Activated T-cell treated with anti-CD3 and anti-CD28 coated beads, Interleukin-2, amount 50 U/mL, for 72 hours (primary cell): ENCODE data around the gene NRBF2. TPM values are rescaled to one million over a fixed set of nuclear protein-coding genes. Genes with fewer than 3 reads are reported as not detected.
A peak's percentile ranks its signal among the peaks of the same experiment; 100 is the strongest.
"Not testable (repeated sequence)": the region's sequence is repeated elsewhere in the genome, so short reads cannot be mapped to it uniquely, and the experiment has no call there.

Experiments
- ATAC-seq, 2 donors: fragments of 150-1000 bp; cut with Tn5 transposase; replicated peaks in 1 of 2; 2 replicates each; pipeline ENCODE4 v1.10.0; 2021; ENCODE audit warnings: moderate library complexity in 2 of 2, mild to moderate bottlenecking in 1 of 2
- DNase-seq, 2 donors: peaks; one replicate each; pipeline ENCODE4 v3.0.0; 2021 to 2022; ENCODE audit warnings: mixed read lengths in 1 of 2
- H3K27ac Mint-ChIP-seq: one replicate; pipeline ENCODE4 v1.8.0; 2022; ENCODE audit warnings: mild to moderate bottlenecking, moderate library complexity, mixed read lengths
- H3K27me3 Mint-ChIP-seq: one replicate; pipeline ENCODE4 v1.8.0; 2022; ENCODE audit warnings: low read depth, mixed read lengths
- H3K36me3 Mint-ChIP-seq, 2 donors: one replicate each; pipeline ENCODE4 v1.8.0; 2022; ENCODE audit warnings: mixed read lengths in 2 of 2, mild to moderate bottlenecking in 1 of 2; ENCODE audit not compliant: insufficient read depth in 2 of 2
- H3K4me1 Mint-ChIP-seq: one replicate; pipeline ENCODE4 v1.8.0; 2022; ENCODE audit warnings: low read depth, mixed read lengths
- H3K4me3 Mint-ChIP-seq, 2 donors: one replicate each; pipeline ENCODE4 v1.8.0; 2022; ENCODE audit warnings: mild to moderate bottlenecking in 2 of 2, mixed read lengths in 2 of 2, moderate library complexity in 2 of 2
- H3K9me3 Mint-ChIP-seq, 2 donors: one replicate each; pipeline ENCODE4 v1.8.0; 2022; ENCODE audit warnings: mixed read lengths in 2 of 2
- total RNA-seq, 2 donors: library from RNA; stranded (reverse); gene quantifications; one replicate each; pipeline ENCODE4 v1.2.3, GENCODE V29; 2022

The NRBF2 gene
- total RNA-seq, 2 donors from 2014 or later: 26.3 to 30.1 TPM

- DNase-seq (no peak), ATAC-seq (no peak)
- H3K27ac Mint-ChIP-seq: no peak overlapping the region
- no peak overlapping the region for H3K4me3 Mint-ChIP-seq
- peaks cover 6% of the 10 kb centered on the region for H3K27me3 Mint-ChIP-seq
- peaks cover 1 to 5% of the 10 kb centered on the region in 2 donors for H3K36me3 Mint-ChIP-seq
- H3K9me3 Mint-ChIP-seq: peaks cover 3 to 10% of the 10 kb centered on the region in 2 donors
- H3K4me1 Mint-ChIP-seq: peaks cover 14% of the 10 kb centered on the region
These were observed 3.2 kb upstream of the NRBF2 start for GRCh38 chr10:63129888-63130287.

GRCh38 chr10:63132651-63133055 lies 475 bp upstream of the NRBF2 start:
- DNase-seq: no peak
- peaks cover 39% of the 10 kb centered on the region for H3K4me1 Mint-ChIP-seq
- H3K9me3 Mint-ChIP-seq: peaks cover 3 to 10% of the 10 kb centered on the region in 2 donors
- peaks cover 6% of the 10 kb centered on the region for H3K27me3 Mint-ChIP-seq
- H3K4me3 Mint-ChIP-seq: peak overlapping the region; percentile 89 to 94
- peak overlapping the region; percentile 62 for H3K27ac Mint-ChIP-seq
- peaks cover 1 to 6% of the 10 kb centered on the region in 2 donors for H3K36me3 Mint-ChIP-seq
- no peak for ATAC-seq

GRCh38 chr10:63133821-63134557 lies 861 bp downstream of the NRBF2 start:
- peak overlapping the region; percentile 96 for H3K27ac Mint-ChIP-seq
- peaks cover 3 to 10% of the 10 kb centered on the region in 2 donors for H3K9me3 Mint-ChIP-seq
- ATAC-seq: no peak
- peak in 1 of 2 donors; percentile 3 for DNase-seq
- H3K4me1 Mint-ChIP-seq: peaks cover 52% of the 10 kb centered on the region
- no peaks in the 10 kb centered on the region for H3K27me3 Mint-ChIP-seq
- peak overlapping the region; percentile 89 to 94 for H3K4me3 Mint-ChIP-seq
- H3K36me3 Mint-ChIP-seq: peaks cover 1 to 8% of the 10 kb centered on the region in 2 donors

GRCh38 chr10:63137306-63137705 lies 4.2 kb downstream of the NRBF2 start:
- no peak for DNase-seq
- Mint-ChIP-seq H3K27me3 (no peaks in the 10 kb centered on the region), H3K4me3 (peak overlapping the region in 1 of 2 donors; percentile 23), H3K4me1 (peaks cover 72% of the 10 kb centered on the region), H3K9me3 (peaks cover 0 to 5% of the 10 kb centered on the region in 2 donors), H3K36me3 (peaks cover 1 to 6% of the 10 kb centered on the region in 2 donors), H3K27ac (peak overlapping the region; percentile 42)
- no peak for ATAC-seq

GRCh38 chr10:63140077-63140476 lies 6.9 kb downstream of the NRBF2 start:
- no peak overlapping the region for H3K27ac Mint-ChIP-seq
- ATAC-seq: no peak
- no peak for DNase-seq
- H3K36me3 Mint-ChIP-seq: peaks cover 0 to 4% of the 10 kb centered on the region in 2 donors
- H3K4me3 Mint-ChIP-seq: no peak overlapping the region
- no peaks in the 10 kb centered on the region for H3K27me3 Mint-ChIP-seq
- H3K4me1 Mint-ChIP-seq: peaks cover 82% of the 10 kb centered on the region
- H3K9me3 Mint-ChIP-seq: no peaks in the 10 kb centered on the region

- Mint-ChIP-seq H3K4me1 (peaks cover 75% of the 10 kb centered on the region), H3K27me3 (no peaks in the 10 kb centered on the region), H3K9me3 (no peaks in the 10 kb centered on the region), H3K27ac (no peak overlapping the region), H3K36me3 (peaks cover 4 to 6% of the 10 kb centered on the region in 2 donors), H3K4me3 (no peak overlapping the region)
- DNase-seq (no peak), ATAC-seq (no peak)
These were observed 9.0 kb downstream of the NRBF2 start for GRCh38 chr10:63142136-63142535.

GRCh38 chr10:63143987-63144386 lies 10.9 kb downstream of the NRBF2 start:
- no peak for ATAC-seq
- H3K36me3 Mint-ChIP-seq: peaks cover 4 to 9% of the 10 kb centered on the region in 2 donors
- H3K27ac Mint-ChIP-seq: peak overlapping the region; percentile 33
- no peaks in the 10 kb centered on the region for H3K9me3 Mint-ChIP-seq
- H3K27me3 Mint-ChIP-seq: no peaks in the 10 kb centered on the region
- H3K4me1 Mint-ChIP-seq: peaks cover 66% of the 10 kb centered on the region
- DNase-seq: no peak
- no peak overlapping the region for H3K4me3 Mint-ChIP-seq

GRCh38 chr10:63145782-63146181 lies 12.7 kb downstream of the NRBF2 start:
- DNase-seq (no peak), ATAC-seq (peak in 1 of 2 donors; percentile 57)
- peaks cover 54% of the 10 kb centered on the region for H3K4me1 Mint-ChIP-seq
- peaks cover 6 to 11% of the 10 kb centered on the region in 2 donors for H3K36me3 Mint-ChIP-seq
- H3K9me3 Mint-ChIP-seq: no peaks in the 10 kb centered on the region
- H3K4me3 Mint-ChIP-seq: peak overlapping the region in 1 of 2 donors; percentile 67
- no peak overlapping the region for H3K27ac Mint-ChIP-seq
- H3K27me3 Mint-ChIP-seq: no peaks in the 10 kb centered on the region

GRCh38 chr10:63146503-63146902 lies 13.4 kb downstream of the NRBF2 start:
- H3K27ac Mint-ChIP-seq: no peak overlapping the region
- no peaks in the 10 kb centered on the region for H3K9me3 Mint-ChIP-seq
- peaks cover 6 to 11% of the 10 kb centered on the region in 2 donors for H3K36me3 Mint-ChIP-seq
- H3K4me1 Mint-ChIP-seq: peaks cover 53% of the 10 kb centered on the region
- ATAC-seq (no peak), DNase-seq (no peak)
- H3K4me3 Mint-ChIP-seq: no peak overlapping the region
- no peaks in the 10 kb centered on the region for H3K27me3 Mint-ChIP-seq

GRCh38 chr10:63150745-63151144 lies 17.6 kb downstream of the NRBF2 start:
- DNase-seq: no peak
- H3K9me3 Mint-ChIP-seq: no peaks in the 10 kb centered on the region
- H3K4me3 Mint-ChIP-seq: no peak overlapping the region
- no peaks in the 10 kb centered on the region for H3K27me3 Mint-ChIP-seq
- peaks cover 6 to 24% of the 10 kb centered on the region in 2 donors for H3K36me3 Mint-ChIP-seq
- peak overlapping the region; percentile 84 for H3K27ac Mint-ChIP-seq
- peaks cover 27% of the 10 kb centered on the region for H3K4me1 Mint-ChIP-seq
- no peak for ATAC-seq

- H3K27me3 Mint-ChIP-seq, H3K4me3 Mint-ChIP-seq, H3K27ac Mint-ChIP-seq, H3K9me3 Mint-ChIP-seq, DNase-seq, ATAC-seq: not testable (repeated sequence)
- Mint-ChIP-seq H3K36me3 (peaks cover 2 to 15% of the 10 kb centered on the region in 2 donors), H3K4me1 (peaks cover 20% of the 10 kb centered on the region)
These were observed 20.9 kb downstream of the NRBF2 start for GRCh38 chr10:63153868-63154545.

- no peak overlapping the region for H3K4me3 Mint-ChIP-seq
- ATAC-seq: no peak
- no peaks in the 10 kb centered on the region for H3K27me3 Mint-ChIP-seq
- no peak overlapping the region for H3K27ac Mint-ChIP-seq
- no peaks in the 10 kb centered on the region for H3K9me3 Mint-ChIP-seq
- H3K4me1 Mint-ChIP-seq: peaks cover 20% of the 10 kb centered on the region
- no peak for DNase-seq
- H3K36me3 Mint-ChIP-seq: peaks cover 0 to 13% of the 10 kb centered on the region in 2 donors
These were observed 21.6 kb downstream of the NRBF2 start for GRCh38 chr10:63154546-63155387.
